Body of pancreas (tissue), 4 donors: ENCODE results near the gene HOXD13. TPM values are rescaled to one million over a fixed set of nuclear protein-coding genes. Genes with fewer than 3 reads are reported as not detected.

ENCODE experiments used
- ATAC-seq: fragments of 150-250 bp; one replicate; pipeline ENCODE4 v1.9.1; 2016
- DNase-seq, 4 donors: peaks; one replicate each; pipeline ENCODE4 v3.0.0-alpha.2; 2019
- H3K27ac ChIP-seq, 4 donors: fragments of 200-600 bp; sonication (generic); 1 replicate in 3 of 4; 2 replicates in 1 of 4; pipeline versions ENCODE4 v1.5.1 to v1.6.1; 2016 to 2019; ENCODE audit warnings: mild to moderate bottlenecking in 1 of 4, mixed read lengths in 1 of 4, moderate library complexity in 1 of 4
- H3K27me3 ChIP-seq, 2 donors: fragments of 200-600 bp; sonication (generic); one replicate each; pipeline ENCODE4 v1.6.0; 2016; ENCODE audit warnings: mild to moderate bottlenecking in 1 of 2
- H3K36me3 ChIP-seq, 2 donors: fragments of 200-600 bp; sonication (generic); replicated peaks in 1 of 2; 2 replicates each; pipeline ENCODE4 v1.5.1; 2016; ENCODE audit warnings: low read depth in 2 of 2; ENCODE audit not compliant: insufficient read depth in 1 of 2
- H3K4me1 ChIP-seq: fragments of 200-600 bp; sonication (generic); one replicate; pipeline ENCODE4 v1.6.0; 2016
- H3K4me3 ChIP-seq, 2 donors: fragments of 200-600 bp; sonication (generic); 1 replicate in 1 of 2; 2 replicates in 1 of 2; pipeline ENCODE4 v1.5.1; 2016 to 2019
- H3K9me3 ChIP-seq, 3 donors: fragments of 200-600 bp; sonication (generic); 1 replicate in 2 of 3; 2 replicates in 1 of 3; pipeline ENCODE4 v1.5.1; 2016
- POLR2A ChIP-seq, 3 donors: fragments of 450-650 bp; IDR thresholded peaks; one replicate each; pipeline ENCODE4 v1.6.1; 2016; ENCODE audit warnings: antibody characterized with exemption in 3 of 3, mild to moderate bottlenecking in 2 of 3
- WGBS, 2 donors: methylation state at CpG; one replicate each; pipeline ENCODE4 v1.1.5; 2017; 5-methylcytosine and 5-hydroxymethylcytosine counted together
- intact Hi-C: fragments of 100-400 bp; cut with DNase I; formaldehyde crosslinking; loops from one replicate; pipeline ENCODE4 v1.15.1; 2023
- total RNA-seq, 2 donors: library from RNA; depleted of rRNA; stranded (reverse); fragments of >200 nt; gene quantifications; one replicate each; pipeline ENCODE4 v1.1.0, GENCODE V29; 2016
- TF ChIP-seq, protein P1 (sequence below), 7 experiments: fragments of 450-650 bp in 4 of 7; fragments of 200-600 bp in 3 of 7; sonication (generic) in 3 of 7; IDR thresholded peaks; one replicate each; pipeline ENCODE4 v1.5.1; 2016 to 2019; ENCODE audit warnings: antibody characterized with exemption in 7 of 7

HOXD13 gene
- total RNA-seq, 2 donors from 2014 or later: not detected

- no peak for TF ChIP-seq POLR2A (IDR thresholded peaks at IDR 0.05)
- TF ChIP-seq, protein P1, sequence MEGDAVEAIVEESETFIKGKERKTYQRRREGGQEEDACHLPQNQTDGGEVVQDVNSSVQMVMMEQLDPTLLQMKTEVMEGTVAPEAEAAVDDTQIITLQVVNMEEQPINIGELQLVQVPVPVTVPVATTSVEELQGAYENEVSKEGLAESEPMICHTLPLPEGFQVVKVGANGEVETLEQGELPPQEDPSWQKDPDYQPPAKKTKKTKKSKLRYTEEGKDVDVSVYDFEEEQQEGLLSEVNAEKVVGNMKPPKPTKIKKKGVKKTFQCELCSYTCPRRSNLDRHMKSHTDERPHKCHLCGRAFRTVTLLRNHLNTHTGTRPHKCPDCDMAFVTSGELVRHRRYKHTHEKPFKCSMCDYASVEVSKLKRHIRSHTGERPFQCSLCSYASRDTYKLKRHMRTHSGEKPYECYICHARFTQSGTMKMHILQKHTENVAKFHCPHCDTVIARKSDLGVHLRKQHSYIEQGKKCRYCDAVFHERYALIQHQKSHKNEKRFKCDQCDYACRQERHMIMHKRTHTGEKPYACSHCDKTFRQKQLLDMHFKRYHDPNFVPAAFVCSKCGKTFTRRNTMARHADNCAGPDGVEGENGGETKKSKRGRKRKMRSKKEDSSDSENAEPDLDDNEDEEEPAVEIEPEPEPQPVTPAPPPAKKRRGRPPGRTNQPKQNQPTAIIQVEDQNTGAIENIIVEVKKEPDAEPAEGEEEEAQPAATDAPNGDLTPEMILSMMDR (IDR thresholded peaks at IDR 0.05): peak in 5 of 7 experiments; percentile 11 to 44 (median 25)
- 2 to 4% methylated on average over 35 to 46 of the region's 46 CpGs for WGBS, 2 donors
- DNase-seq: peak in 2 of 4 donors; percentile 21 to 55
- intact Hi-C loops: loop anchor here (10.0 kb wide), 1 partner anchor 721 kb away; no protein-coding TSS in a partner anchor
- Histone ChIP-seq H3K9me3 (peaks cover 0 to 2% (median 0%) of the 10 kb centered on the region in 3 donors), H3K4me3 (no peak overlapping the region), H3K4me1 (peaks cover 27% of the 10 kb centered on the region), H3K36me3 (no peaks in the 10 kb centered on the region), H3K27me3 (peaks cover 6 to 83% of the 10 kb centered on the region in 2 donors), H3K27ac (no peak overlapping the region)
- no peak for ATAC-seq
Observed at GRCh38 chr2:176085861-176086771, 6.4 kb upstream of the HOXD13 start.

GRCh38 chr2:176087330-176088047, 5.0 kb upstream of the HOXD13 start:
- intact Hi-C loops: loop anchor here (10.0 kb wide), 1 partner anchor 723 kb away; no protein-coding TSS in a partner anchor
- Histone ChIP-seq H3K27me3 (peaks cover 6 to 81% of the 10 kb centered on the region in 2 donors), H3K27ac (no peak overlapping the region), H3K4me1 (peaks cover 28% of the 10 kb centered on the region), H3K9me3 (no peaks in the 10 kb centered on the region), H3K4me3 (no peak overlapping the region), H3K36me3 (no peaks in the 10 kb centered on the region)
- TF ChIP-seq, protein P1 (IDR thresholded peaks at IDR 0.05): no peak
- no peak for TF ChIP-seq POLR2A (IDR thresholded peaks at IDR 0.05)
- DNase-seq (no peak), ATAC-seq (no peak)
- WGBS, 2 donors: 18 to 26% methylated on average over 29 of the region's 29 CpGs

DNA sequence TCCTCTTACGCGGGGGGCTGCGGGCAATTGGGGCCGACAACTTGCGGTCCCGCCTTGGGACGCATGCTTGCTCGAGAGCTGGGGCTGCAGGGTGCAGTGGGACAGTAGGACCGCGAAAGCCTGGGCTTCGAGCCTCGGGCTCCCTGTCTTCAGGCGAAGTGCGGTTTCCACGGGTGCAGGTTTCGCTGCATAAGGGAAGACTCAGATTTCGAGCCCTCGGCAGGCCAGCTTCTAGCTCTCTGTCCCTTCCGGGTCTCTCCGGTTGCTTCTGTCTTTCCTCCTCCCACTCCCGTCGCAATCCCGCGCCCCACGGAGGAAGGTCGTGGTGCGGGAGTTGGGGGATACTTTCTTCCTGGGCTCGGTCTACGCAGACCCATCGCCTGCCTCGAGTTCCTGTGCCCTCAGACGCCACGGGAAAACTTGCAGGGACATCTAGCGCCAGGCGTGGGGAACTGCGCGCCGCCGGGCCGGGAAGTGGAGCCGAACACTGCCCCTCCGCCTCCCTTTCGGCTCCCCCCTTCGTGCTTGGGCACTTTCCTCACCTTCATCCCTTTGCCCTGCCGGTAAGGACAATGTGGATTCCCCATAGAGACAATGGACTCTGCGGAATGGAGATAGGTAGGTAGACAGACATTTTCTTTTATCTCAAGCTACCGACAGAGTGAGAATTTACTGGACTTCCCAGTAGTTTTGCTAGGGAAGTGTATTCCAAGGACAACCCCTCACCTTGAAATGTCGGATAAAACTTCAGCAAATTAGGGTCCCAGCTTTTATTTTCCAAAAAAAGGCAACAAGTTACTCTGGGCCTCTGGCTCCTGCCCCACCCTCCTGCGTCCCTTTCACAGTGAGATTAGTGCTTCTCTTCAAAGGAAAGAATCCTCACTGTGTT, 4.2 kb upstream of the HOXD13 start:
- DNase-seq (peak; percentile 40 to 63 (median 56)), ATAC-seq (peak; percentile 82)
- Histone ChIP-seq H3K27ac (no peak overlapping the region), H3K4me3 (no peak overlapping the region), H3K4me1 (peaks cover 36% of the 10 kb centered on the region), H3K9me3 (no peaks in the 10 kb centered on the region), H3K27me3 (peaks cover 6 to 81% of the 10 kb centered on the region in 2 donors), H3K36me3 (no peaks in the 10 kb centered on the region)
- TF ChIP-seq POLR2A (IDR thresholded peaks at IDR 0.05): no peak
- TF ChIP-seq, protein P1 (IDR thresholded peaks at IDR 0.05): peak; percentile 43 to 87 (median 62)
- WGBS, 2 donors: 3 to 5% methylated on average over 28 to 49 of the region's 49 CpGs
- intact Hi-C loops: loop anchor here (10.0 kb wide), 1 partner anchor 723 kb away; no protein-coding TSS in a partner anchor
